Prostate gland (tissue), 2 donors: Measurements from ENCODE around the gene SLC37A1. TPM values are rescaled to one million over a fixed set of nuclear protein-coding genes. Genes with fewer than 3 reads are reported as not detected.

Experiments
- DNase-seq: peaks from one replicate; pipeline ENCODE4 v3.0.0-alpha.2; 2019; ENCODE audit warnings: low spot score
- H3K27ac ChIP-seq, 2 donors: fragments of 200-600 bp; sonication (generic); 2 replicates each; pipeline ENCODE4 v1.5.1; 2017 to 2019
- H3K27me3 ChIP-seq: fragments of 200-600 bp; sonication (generic); replicated peaks from 2 replicates; pipeline ENCODE4 v1.5.1; 2019; ENCODE audit not compliant: insufficient read depth
- H3K36me3 ChIP-seq, 2 donors: fragments of 200-600 bp; sonication (generic); 1 replicate in 1 of 2; 2 replicates in 1 of 2; pipeline versions ENCODE4 v1.5.1 to v1.8.1; 2017 to 2019
- H3K4me1 ChIP-seq: fragments of 200-600 bp; sonication (generic); replicated peaks from 2 replicates; pipeline ENCODE4 v1.5.1; 2019
- H3K4me3 ChIP-seq, 2 donors: fragments of 200-600 bp; sonication (generic); 2 replicates each; pipeline ENCODE4 v1.5.1; 2017 to 2019
- H3K9me3 ChIP-seq: fragments of 200-600 bp; sonication (generic); 2 replicates; pipeline ENCODE4 v1.5.1; 2017
- CTCF ChIP-seq, 4 experiments: fragments of 200-600 bp in 2 of 4; fragments of 450-650 bp in 2 of 4; sonication (generic) in 2 of 4; IDR thresholded peaks; 1 replicate in 3 of 4; 2 replicates in 1 of 4; pipeline ENCODE4 v1.5.1; 2016 to 2019; ENCODE audit warnings: antibody characterized with exemption in 4 of 4, mild to moderate bottlenecking in 2 of 4, moderate library complexity in 2 of 4
- POLR2A ChIP-seq: fragments of 450-650 bp; IDR thresholded peaks from one replicate; pipeline ENCODE4 v1.6.1; 2016; ENCODE audit warnings: antibody characterized with exemption, mild to moderate bottlenecking
- POLR2AphosphoS5 ChIP-seq: sonication (generic); formaldehyde crosslinking; IDR thresholded peaks from one replicate; pipeline ENCODE4 v1.6.1; 2017; ENCODE audit warnings: antibody characterized with exemption
- WGBS: methylation state at CpG from one replicate; pipeline ENCODE4 v1.1.5; 2018; 5-methylcytosine and 5-hydroxymethylcytosine counted together
- intact Hi-C: fragments of 100-400 bp; cut with DNase I; formaldehyde crosslinking; loops from one replicate; pipeline ENCODE4 v1.14.2; 2022
- total RNA-seq, 2 donors: library from RNA; depleted of rRNA; stranded (reverse); fragments of >200 nt; gene quantifications; one replicate each; pipeline ENCODE4 v1.1.0, GENCODE V29; 2016

Gene SLC37A1
- total RNA-seq, 2 donors from 2014 or later, result 44.2 to 49.6 TPM

- Histone ChIP-seq H3K4me1 (peaks cover 20% of the 10 kb centered on the region), H3K27ac (no peak overlapping the region), H3K27me3 (no peaks in the 10 kb centered on the region), H3K9me3 (no peaks in the 10 kb centered on the region), H3K4me3 (no peak overlapping the region), H3K36me3 (no peaks in the 10 kb centered on the region)
- no peak for DNase-seq
- TF ChIP-seq POLR2AphosphoS5 (no peak), CTCF (IDR thresholded peaks at IDR 0.05) (no peak), POLR2A (no peak)
- intact Hi-C loops, result no loop called here
- 96% methylated on average over 9 of the region's 9 CpGs for WGBS
Observed at GRCh38 chr21:42471206-42471605, 42.4 kb upstream of the SLC37A1 start.

- TF ChIP-seq POLR2AphosphoS5, result no peak
- 94% methylated on average over 13 of the region's 13 CpGs for WGBS
- Histone ChIP-seq H3K36me3 (no peaks in the 10 kb centered on the region), H3K27me3 (no peaks in the 10 kb centered on the region), H3K9me3 (no peaks in the 10 kb centered on the region), H3K27ac (no peak overlapping the region), H3K4me1 (peaks cover 20% of the 10 kb centered on the region), H3K4me3 (no peak overlapping the region)
- no peak for DNase-seq
- intact Hi-C loops, result no loop called here
Observed at GRCh38 chr21:42471716-42472330, 41.8 kb upstream of the SLC37A1 start.

- no peaks in the 10 kb centered on the region for H3K9me3 ChIP-seq
- peaks cover 15% of the 10 kb centered on the region for H3K4me1 ChIP-seq
- no peaks in the 10 kb centered on the region for H3K36me3 ChIP-seq
- no peaks in the 10 kb centered on the region for H3K27me3 ChIP-seq
- H3K4me3 ChIP-seq, result no peak overlapping the region
- WGBS, result 70% methylated on average over 7 of the region's 7 CpGs
- H3K27ac ChIP-seq, result no peak overlapping the region
- TF ChIP-seq POLR2A (no peak), POLR2AphosphoS5 (no peak), CTCF (IDR thresholded peaks at IDR 0.05) (no peak)
- no peak for DNase-seq
- intact Hi-C loops, result no loop called here
Observed at GRCh38 chr21:42472521-42472920, 41.1 kb upstream of the SLC37A1 start.

GRCh38 chr21:42473498-42474042, 40.1 kb upstream of the SLC37A1 start:
- DNase-seq, result no peak
- intact Hi-C loops, result no loop called here
- no peaks in the 10 kb centered on the region for H3K9me3 ChIP-seq
- H3K27ac ChIP-seq, result no peak overlapping the region
- TF ChIP-seq POLR2A, result no peak
- no peak for TF ChIP-seq CTCF (IDR thresholded peaks at IDR 0.05)
- no peak for TF ChIP-seq POLR2AphosphoS5
- H3K36me3 ChIP-seq, result no peaks in the 10 kb centered on the region
- H3K27me3 ChIP-seq, result no peaks in the 10 kb centered on the region
- no peak overlapping the region for H3K4me3 ChIP-seq
- 94% methylated on average over 9 of the region's 9 CpGs for WGBS
- peaks cover 10% of the 10 kb centered on the region for H3K4me1 ChIP-seq

- DNase-seq, result peak; percentile 57
- Histone ChIP-seq H3K4me1 (peaks cover 7% of the 10 kb centered on the region), H3K27me3 (no peaks in the 10 kb centered on the region), H3K4me3 (no peak overlapping the region), H3K9me3 (no peaks in the 10 kb centered on the region), H3K36me3 (no peaks in the 10 kb centered on the region), H3K27ac (no peak overlapping the region)
- WGBS, result 72% methylated on average over 14 of the region's 14 CpGs
- intact Hi-C loops, result no loop called here
- TF ChIP-seq CTCF (IDR thresholded peaks at IDR 0.05) (no peak), POLR2AphosphoS5 (peak; percentile 57)
Observed at GRCh38 chr21:42474043-42474831, 39.4 kb upstream of the SLC37A1 start.
